Neuronal stem cell (in vitro differentiated cells): Measurements from ENCODE around the gene CCDC196.
"Not testable (repeated sequence)": the region's sequence is repeated elsewhere in the genome, so short reads cannot be mapped to it uniquely, and the experiment has no call there.

Experiments
- DNase-seq: peaks from one replicate; pipeline ENCODE4 v3.0.0-alpha.2; 2013; ENCODE audit warnings: low spot score
- H2AFZ ChIP-seq: one replicate; pipeline ENCODE4 v1.6.1; 2013; ENCODE audit warnings: mild to moderate bottlenecking, low read length, inconsistent platforms
- H2AK5ac ChIP-seq: 2 replicates; pipeline ENCODE4 v1.6.1; 2013; ENCODE audit warnings: low read depth, mild to moderate bottlenecking, inconsistent platforms, low read length, moderate library complexity, mixed read lengths
- H2BK120ac ChIP-seq: 2 replicates; pipeline ENCODE4 v1.6.1; 2013; ENCODE audit warnings: low read depth, mild to moderate bottlenecking, inconsistent platforms, low read length, moderate library complexity, mixed read lengths
- H2BK12ac ChIP-seq: one replicate; pipeline ENCODE4 v1.6.1; 2013; ENCODE audit warnings: low read length, inconsistent platforms
- H2BK15ac ChIP-seq: 2 replicates; pipeline ENCODE4 v1.6.1; 2013; ENCODE audit warnings: mild to moderate bottlenecking, low read length, inconsistent platforms, mixed read lengths
- H2BK5ac ChIP-seq: one replicate; pipeline ENCODE4 v1.6.1; 2013; ENCODE audit warnings: inconsistent platforms, mild to moderate bottlenecking, low read length, moderate library complexity
- H3K14ac ChIP-seq: one replicate; pipeline ENCODE4 v1.6.1; 2013; ENCODE audit warnings: low read length, inconsistent platforms
- H3K18ac ChIP-seq: 2 replicates; pipeline ENCODE4 v1.6.1; 2013; ENCODE audit warnings: low read length, inconsistent platforms
- H3K23ac ChIP-seq: 2 replicates; pipeline ENCODE4 v1.6.1; 2013; ENCODE audit warnings: low read depth, mild to moderate bottlenecking, mixed read lengths, low read length, inconsistent platforms; ENCODE audit not compliant: poor library complexity
- H3K27ac ChIP-seq: replicated peaks from 3 replicates; pipeline ENCODE4 v1.5.1; 2013; ENCODE audit warnings: low read length, inconsistent platforms
- H3K27me3 ChIP-seq, 3 experiments: 2 replicates each; pipeline ENCODE4 v1.6.1; 2013; ENCODE audit warnings: low read length in 3 of 3, mild to moderate bottlenecking in 2 of 3, inconsistent platforms in 1 of 3, low read depth in 1 of 3, mixed read lengths in 1 of 3, moderate library complexity in 1 of 3; ENCODE audit not compliant: control insufficient read depth in 3 of 3, insufficient read depth in 3 of 3
- H3K36me3 ChIP-seq, 2 donors: replicated peaks in 1 of 2; 2 replicates each; pipeline ENCODE4 v1.6.1; 2013; ENCODE audit warnings: low read length in 2 of 2; ENCODE audit not compliant: control insufficient read depth in 2 of 2, insufficient read depth in 2 of 2
- H3K4ac ChIP-seq: 2 replicates; pipeline ENCODE4 v1.6.1; 2013; ENCODE audit warnings: inconsistent platforms, mild to moderate bottlenecking, low read length, moderate library complexity
- H3K4me1 ChIP-seq, 2 donors: 1 replicate in 1 of 2; 2 replicates in 1 of 2; pipeline ENCODE4 v1.6.1; 2013; ENCODE audit warnings: low read length in 2 of 2, low read depth in 1 of 2; ENCODE audit not compliant: control insufficient read depth in 2 of 2, insufficient read depth in 1 of 2
- H3K4me2 ChIP-seq: one replicate; pipeline ENCODE4 v1.6.1; 2013; ENCODE audit warnings: mild to moderate bottlenecking, low read length, inconsistent platforms; ENCODE audit not compliant: insufficient read depth, poor library complexity, severe bottlenecking
- H3K4me3 ChIP-seq, 2 donors: 2 replicates each; pipeline ENCODE4 v1.5.1; 2013; ENCODE audit warnings: low read length in 2 of 2, mild to moderate bottlenecking in 2 of 2, inconsistent platforms in 1 of 2, moderate library complexity in 1 of 2
- H3K79me1 ChIP-seq: one replicate; pipeline ENCODE4 v1.6.1; 2013; ENCODE audit warnings: low read depth, mild to moderate bottlenecking, inconsistent platforms, low read length, moderate library complexity
- H3K9ac ChIP-seq: one replicate; pipeline ENCODE4 v1.6.1; 2013; ENCODE audit warnings: mild to moderate bottlenecking, low read depth, low read length, inconsistent platforms; ENCODE audit not compliant: poor library complexity
- H3K9me3 ChIP-seq, 2 donors: replicated peaks in 1 of 2; 2 replicates each; pipeline versions ENCODE3 to v1.6.1; 2013; ENCODE audit warnings: low read length in 2 of 2, mild to moderate bottlenecking in 2 of 2, inconsistent platforms in 1 of 2, low read depth in 1 of 2, mixed read lengths in 1 of 2, moderate library complexity in 1 of 2; ENCODE audit not compliant: control insufficient read depth in 2 of 2, insufficient read depth in 1 of 2
- H4K8ac ChIP-seq: one replicate; pipeline ENCODE4 v1.6.1; 2013; ENCODE audit warnings: low read depth, mild to moderate bottlenecking, inconsistent platforms, low read length, moderate library complexity
- H4K91ac ChIP-seq: one replicate; pipeline ENCODE4 v1.6.1; 2013; ENCODE audit warnings: low read length, low read depth, mild to moderate bottlenecking, inconsistent platforms; ENCODE audit not compliant: poor library complexity
- WGBS, 2 donors: extraction: QIAGEN DNeasy Blood & Tissue Kit; methylation state at CpG; one replicate each; pipeline ENCODE4 v1.1.7; 2013; ENCODE audit warnings: missing lambda C conversion rate in 2 of 2, mixed read lengths in 1 of 2; ENCODE audit not compliant: insufficient read length in 2 of 2, insufficient replicate concordance in 1 of 2; ENCODE audit errors: extremely low coverage in 2 of 2; 5-methylcytosine and 5-hydroxymethylcytosine counted together

CCDC196 gene

DNA sequence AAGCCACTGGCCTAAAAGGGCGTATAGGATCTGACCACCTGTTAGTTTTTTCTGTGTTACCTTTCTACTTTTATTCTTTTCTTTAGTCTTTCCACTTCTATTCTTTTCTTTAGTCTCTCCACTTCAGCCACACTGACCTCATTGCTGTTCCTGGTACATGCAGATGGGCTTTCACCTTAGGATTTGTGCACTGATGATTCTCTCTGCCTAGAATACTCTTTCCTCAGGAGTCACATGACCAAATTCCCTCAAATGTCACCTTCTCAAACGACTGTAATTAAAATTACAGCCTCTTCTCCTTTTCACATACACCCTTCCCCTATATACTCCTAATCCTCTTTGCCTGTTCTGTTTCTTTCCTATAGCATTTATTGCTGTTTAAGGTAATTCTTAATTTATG, 57.8 kb downstream of the CCDC196 start:
- no peak overlapping the region for H3K9ac ChIP-seq
- H2BK120ac ChIP-seq: no peak overlapping the region
- no peak overlapping the region for H2BK15ac ChIP-seq
- no peak for DNase-seq
- no peak overlapping the region for H4K91ac ChIP-seq
- H2AK5ac ChIP-seq: no peak overlapping the region
- no peak overlapping the region for H3K27ac ChIP-seq
- no peak overlapping the region for H3K14ac ChIP-seq
- H3K23ac ChIP-seq: no peak overlapping the region
- no peak overlapping the region for H2AFZ ChIP-seq
- H3K79me1 ChIP-seq: peaks cover 2% of the 10 kb centered on the region
- H3K36me3 ChIP-seq: no peaks in the 10 kb centered on the region
- H4K8ac ChIP-seq: no peak overlapping the region
- H3K4me3 ChIP-seq: no peak overlapping the region
- H3K9me3 ChIP-seq: peaks cover 0 to 16% of the 10 kb centered on the region in 2 donors
- no peak overlapping the region for H3K4me2 ChIP-seq
- no peak overlapping the region for H2BK5ac ChIP-seq
- no peaks in the 10 kb centered on the region for H3K4me1 ChIP-seq
- no peak overlapping the region for H3K4ac ChIP-seq
- WGBS, 2 donors: no CpG with 5 or more reads among the region's 2 CpGs
- H3K18ac ChIP-seq: no peak overlapping the region
- H3K27me3 ChIP-seq: no peaks in the 10 kb centered on the region
- H2BK12ac ChIP-seq: no peak overlapping the region

DNA sequence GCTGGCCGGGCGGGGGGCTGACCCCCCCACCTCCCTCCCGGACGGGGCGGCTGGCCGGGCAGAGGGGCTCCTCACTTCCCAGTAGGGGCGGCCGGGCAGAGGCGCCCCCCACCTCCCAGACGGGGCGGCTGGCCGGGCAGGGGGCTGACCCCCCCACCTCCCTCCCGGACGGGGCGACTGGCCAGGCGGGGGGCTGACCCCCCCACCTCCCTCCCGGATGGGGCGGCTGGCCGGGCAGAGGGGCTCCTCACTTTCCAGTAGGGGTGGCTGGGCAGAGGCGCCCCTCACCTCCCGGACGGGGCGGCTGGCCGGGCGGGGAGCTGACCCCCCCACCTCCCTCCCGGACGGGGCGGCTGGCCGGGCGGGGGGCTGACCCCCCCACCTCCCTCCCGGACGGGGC, 59.0 kb downstream of the CCDC196 start:
- H3K4me2 ChIP-seq, H3K18ac ChIP-seq, H3K23ac ChIP-seq, H2AFZ ChIP-seq, H3K4me1 ChIP-seq, H2BK15ac ChIP-seq, H2BK12ac ChIP-seq, H3K4me3 ChIP-seq, H3K36me3 ChIP-seq, H2BK5ac ChIP-seq, DNase-seq, H2BK120ac ChIP-seq, H3K14ac ChIP-seq, H4K8ac ChIP-seq, H4K91ac ChIP-seq, H3K27me3 ChIP-seq, H3K27ac ChIP-seq, H3K9ac ChIP-seq, H2AK5ac ChIP-seq, H3K79me1 ChIP-seq, H3K4ac ChIP-seq: not testable (repeated sequence)
- H3K9me3 ChIP-seq: peaks cover 0 to 16% of the 10 kb centered on the region in 2 donors
- WGBS, 2 donors: no CpG with 5 or more reads among the region's 32 CpGs

DNA sequence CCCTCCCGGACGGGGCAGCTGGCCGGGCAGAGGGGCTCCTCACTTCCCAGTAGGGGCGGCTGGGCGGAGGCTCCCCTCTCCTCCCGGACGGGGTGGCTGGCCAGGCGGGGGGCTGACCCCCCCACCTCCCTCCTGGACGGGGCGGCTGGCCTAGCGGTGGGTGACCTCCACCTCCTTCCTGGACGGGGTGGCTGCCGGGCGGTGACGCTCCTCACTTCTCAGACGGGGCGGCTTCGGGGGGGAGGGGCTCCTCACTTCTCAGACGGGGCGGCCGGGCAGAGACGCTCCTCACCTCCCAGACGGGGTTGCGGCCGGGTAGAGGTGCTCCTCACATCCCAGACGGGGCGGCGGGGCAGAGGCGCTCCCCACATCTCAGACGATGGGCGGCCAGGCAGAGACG, 59.6 kb downstream of the CCDC196 start:
- not testable (repeated sequence) for H3K36me3 ChIP-seq, H3K27me3 ChIP-seq, H3K27ac ChIP-seq, H2BK120ac ChIP-seq, H3K14ac ChIP-seq, H2AK5ac ChIP-seq, H3K23ac ChIP-seq, H3K18ac ChIP-seq, DNase-seq, H3K4ac ChIP-seq, H2BK12ac ChIP-seq, H3K4me2 ChIP-seq, H3K9ac ChIP-seq, H2BK5ac ChIP-seq, H4K91ac ChIP-seq, H3K4me3 ChIP-seq, H3K79me1 ChIP-seq, H4K8ac ChIP-seq, H2BK15ac ChIP-seq, H2AFZ ChIP-seq, H3K4me1 ChIP-seq
- no CpG with 5 or more reads among the region's 32 CpGs for WGBS, 2 donors
- peaks cover 0 to 16% of the 10 kb centered on the region in 2 donors for H3K9me3 ChIP-seq
